Endothelial cell of umbilical vein (primary cell): Measurements from ENCODE around the gene TET2. TPM values are rescaled to one million over a fixed set of nuclear protein-coding genes. Genes with fewer than 3 reads are reported as not detected.

Source experiments
- BruUV-seq: library from RNA; stranded (reverse); fragments of 400-500 nt; replicated peaks from 2 replicates; lab custom pipeline; 2021; lab: Mats Ljungman, UMichigan
- CTCF ChIA-PET: fragments of 300-600, 350-600 bp; sonication (Branson Sonifier 250); formaldehyde crosslinking; loops from one replicate; lab custom pipeline; 2021; ENCODE audit warnings: antibody characterized with exemption, inconsistent platforms; lab: Charles Lee
- POLR2A ChIA-PET: fragments of 300-600, 350-600 bp; sonication (Branson Sonifier 250); formaldehyde crosslinking; loops from one replicate; lab custom pipeline; 2021; ENCODE audit warnings: antibody characterized with exemption, inconsistent platforms; lab: Charles Lee
- DNase-seq: peaks from one replicate; pipeline ENCODE4 v3.0.0-alpha.2; 2011; ENCODE audit warnings: low read depth, low spot score
- FAIRE-seq: peaks from 2 replicates; lab custom pipeline; 2011; peaks lifted over from hg19 to GRCh38; lab: Jason Lieb, UNC
- H2AFZ ChIP-seq: 2 replicates; pipeline ENCODE4 v1.6.0; 2012; ENCODE audit warnings: low read depth, low read length, control low read depth, inconsistent platforms
- H3K27ac ChIP-seq: 2 replicates; pipeline ENCODE4 v1.5.1; 2011; ENCODE audit warnings: low read depth, mild to moderate bottlenecking, control low read depth, low read length, moderate library complexity; ENCODE audit not compliant: insufficient read depth
- H3K27me3 ChIP-seq, 2 experiments: 2 replicates each; pipeline versions ENCODE4 v1.6.0 to v1.6.1; 2011; ENCODE audit warnings: low read length in 2 of 2, mixed read lengths in 1 of 2; ENCODE audit not compliant: control insufficient read depth in 2 of 2, insufficient read depth in 2 of 2
- H3K36me3 ChIP-seq, 2 experiments: 2 replicates in 1 of 2; 3 replicates in 1 of 2; pipeline ENCODE4 v1.5.1; 2011; ENCODE audit warnings: low read length in 2 of 2, mild to moderate bottlenecking in 1 of 2, moderate library complexity in 1 of 2; ENCODE audit not compliant: control insufficient read depth in 2 of 2, insufficient read depth in 2 of 2; ENCODE audit errors: extremely low read depth in 1 of 2
- H3K4me1 ChIP-seq: 3 replicates; pipeline ENCODE4 v1.5.1; 2011; ENCODE audit warnings: mild to moderate bottlenecking, low read length; ENCODE audit not compliant: control insufficient read depth, insufficient read depth; ENCODE audit errors: extremely low read depth
- H3K4me2 ChIP-seq: 2 replicates; pipeline ENCODE4 v1.6.1; 2011; ENCODE audit warnings: low read length, control low read depth, mixed read lengths; ENCODE audit not compliant: insufficient read depth
- H3K4me3 ChIP-seq, 3 experiments: fragments of 200-600 bp in 1 of 3; sonication (generic), shearing (Covaris generic) in 1 of 3; replicated peaks in 1 of 3; 2 replicates each; pipeline ENCODE4 v1.5.1; 2011 to 2016; ENCODE audit warnings: control low read depth in 3 of 3, low read length in 3 of 3, mild to moderate bottlenecking in 2 of 3, inconsistent platforms in 1 of 3, low read depth in 1 of 3, moderate library complexity in 1 of 3; ENCODE audit not compliant: insufficient read depth in 1 of 3
- H3K79me2 ChIP-seq: 2 replicates; pipeline ENCODE4 v1.6.0; 2012; ENCODE audit warnings: low read length, inconsistent platforms; ENCODE audit not compliant: control insufficient read depth, insufficient read depth
- H3K9ac ChIP-seq: replicated peaks from 2 replicates; pipeline ENCODE3; 2011; ENCODE audit warnings: low read length, control low read depth; ENCODE audit not compliant: insufficient read depth; ENCODE audit errors: extremely low read depth
- H3K9me1 ChIP-seq: replicated peaks from 3 replicates; pipeline ENCODE4 v1.6.0; 2011; ENCODE audit warnings: mild to moderate bottlenecking, low read length; ENCODE audit not compliant: control insufficient read depth, insufficient read depth; ENCODE audit errors: extremely low read depth
- H3K9me3 ChIP-seq: replicated peaks from 2 replicates; pipeline ENCODE4 v1.5.1; 2012; ENCODE audit warnings: low read length, inconsistent platforms; ENCODE audit not compliant: control insufficient read depth, insufficient read depth
- H4K20me1 ChIP-seq: replicated peaks from 2 replicates; pipeline ENCODE3; 2011; ENCODE audit warnings: mild to moderate bottlenecking, low read length; ENCODE audit not compliant: control insufficient read depth, insufficient read depth; ENCODE audit errors: extremely low read depth
- CTCF ChIP-seq, 2 donors: IDR thresholded peaks; 1 replicate in 1 of 2; 2 replicates in 1 of 2; pipeline ENCODE4 v1.5.1; 2011; ENCODE audit warnings: low read length in 2 of 2, mild to moderate bottlenecking in 2 of 2, moderate library complexity in 2 of 2, control low read depth in 1 of 2, inconsistent platforms in 1 of 2, low read depth in 1 of 2; ENCODE audit not compliant: insufficient read depth in 1 of 2; ENCODE audit errors: extremely low read depth in 1 of 2
- EZH2 ChIP-seq: IDR thresholded peaks from 2 replicates; pipeline ENCODE4 v1.6.1; 2012; ENCODE audit warnings: borderline replicate concordance, low read depth, mild to moderate bottlenecking, moderate library complexity, low read length, inconsistent platforms; ENCODE audit not compliant: severe bottlenecking
- FOS ChIP-seq: IDR thresholded peaks from 2 replicates; pipeline ENCODE4 v1.6.1; 2011; ENCODE audit warnings: mild to moderate bottlenecking, low read length, moderate library complexity, borderline replicate concordance; ENCODE audit not compliant: insufficient read depth
- GATA2 ChIP-seq: IDR thresholded peaks from 2 replicates; pipeline ENCODE4 v1.7.0; 2011; ENCODE audit warnings: low read depth, mild to moderate bottlenecking, moderate library complexity, mixed read lengths, low read length; ENCODE audit not compliant: insufficient read length, insufficient read depth
- JUN ChIP-seq: IDR thresholded peaks from 2 replicates; pipeline ENCODE4 v1.6.1; 2011; ENCODE audit warnings: borderline replicate concordance, low read depth; ENCODE audit not compliant: insufficient read length, insufficient read depth
- MAX ChIP-seq: IDR thresholded peaks from 2 replicates; pipeline ENCODE4 v1.6.1; 2011; ENCODE audit not compliant: insufficient read depth, insufficient read length
- MYC ChIP-seq: IDR thresholded peaks from one replicate; pipeline ENCODE4 v1.6.1; 2011; ENCODE audit warnings: mild to moderate bottlenecking, low read depth, low read length
- POLR2AphosphoS5 ChIP-seq: IDR thresholded peaks from 2 replicates; pipeline ENCODE4 v1.6.1; 2012; ENCODE audit warnings: low read depth, mild to moderate bottlenecking, control low read depth, low read length, moderate library complexity; ENCODE audit not compliant: insufficient read depth
- dilution Hi-C: fragments of 300-500 bp; cut with MboI; formaldehyde crosslinking; loops from one replicate; pipeline ENCODE4 v1.15.0; 2019; ENCODE audit warnings: low sequenced_read_pairs; ENCODE audit not compliant: extremely low pct_ligation_motif_present
- intact Hi-C: fragments of 100-400 bp; cut with micrococcal nuclease; formaldehyde crosslinking; loops from one replicate; pipeline ENCODE4 v1.10.0; 2022
- polyA plus RNA-seq, 4 experiments: library from polyadenylated mRNA; depleted of rRNA in 3 of 4; stranded (reverse) in 3 of 4; unstranded in 1 of 4; fragments of >200 nt; gene quantifications; 2 replicates each; pipeline versions ENCODE4 v1.2.1 to v1.2.3, GENCODE V29; 2011 to 2012; ENCODE audit warnings: missing spikeins in 1 of 4
- total RNA-seq: library from RNA; stranded (reverse); gene quantifications from 2 replicates; pipeline ENCODE4 v1.2.3, GENCODE V29; 2021

TET2 gene
- total and polyA plus RNA-seq, 2 donors (not counting 3 experiments of a cell fraction or from before 2014, with no cell fraction given), result 4.8 to 17.5 TPM

- dilution Hi-C loops, result no loop called here
- H3K4me2 ChIP-seq, result no peak overlapping the region
Measured at GRCh38 chr4:105192474-105192873, 45.8 kb downstream of the TET2 start.

GRCh38 chr4:105192910-105193309, 46.2 kb downstream of the TET2 start:
- Histone ChIP-seq H3K79me2 (peaks cover 7% of the 10 kb centered on the region), H3K27ac (no peak overlapping the region), H3K4me2 (no peak overlapping the region), H2AFZ (no peak overlapping the region), H4K20me1 (no peaks in the 10 kb centered on the region), H3K36me3 (no peaks in the 10 kb centered on the region), H3K9ac (no peak overlapping the region), H3K9me1 (peaks cover 2% of the 10 kb centered on the region), H3K9me3 (no peaks in the 10 kb centered on the region), H3K27me3 (no peaks in the 10 kb centered on the region), H3K4me1 (peaks cover 63% of the 10 kb centered on the region), H3K4me3 (no peak overlapping the region)
- ChIA-PET CTCF (interaction anchor here (0.6 to 1.6 kb wide), 3 partner anchors 32 to 51 kb away, joined by 3 to 4 read pairs (median 3); no protein-coding TSS in a partner anchor), POLR2A (no interaction called here)
- no peak for FAIRE-seq
- TF ChIP-seq MYC (no peak), FOS (no peak), JUN (no peak), GATA2 (no peak), CTCF (IDR thresholded peaks at IDR 0.05; ENCODE audit: extremely low read depth in 1 of 2, insufficient read depth in 1 of 2, low read depth in 1 of 2, low read length in 2 of 2) (no peak)
- dilution Hi-C loops (no loop called here), intact Hi-C loops (no loop called here)
- no peak for DNase-seq
- no TSS peak for BruUV-seq

More at GRCh38 chr4:105192474-105192873, 45.8 kb downstream of the TET2 start:
- intact Hi-C loops, result no loop called here
- DNase-seq (no peak), FAIRE-seq (no peak)
- H3K27me3 ChIP-seq, result no peaks in the 10 kb centered on the region
- no peak overlapping the region for H3K4me3 ChIP-seq
- ChIA-PET CTCF (interaction anchor here (0.6 to 1.1 kb wide), 2 partner anchors 32 to 51 kb away, joined by 3 read pairs; no protein-coding TSS in a partner anchor), POLR2A (no interaction called here)
- peaks cover 2% of the 10 kb centered on the region for H3K9me1 ChIP-seq
- H3K9me3 ChIP-seq, result no peaks in the 10 kb centered on the region
- H4K20me1 ChIP-seq, result no peaks in the 10 kb centered on the region
- no peaks in the 10 kb centered on the region for H3K36me3 ChIP-seq
- H2AFZ ChIP-seq, result no peak overlapping the region
- no TSS peak for BruUV-seq
- H3K79me2 ChIP-seq, result peaks cover 7% of the 10 kb centered on the region
- TF ChIP-seq POLR2AphosphoS5, result no peak
- TF ChIP-seq MAX, result no peak
- no peak for TF ChIP-seq EZH2
- no peak for TF ChIP-seq GATA2
- no peak for TF ChIP-seq MYC
- no peak overlapping the region for H3K27ac ChIP-seq
- H3K4me1 ChIP-seq, result peaks cover 59% of the 10 kb centered on the region
- no peak overlapping the region for H3K9ac ChIP-seq
